HG02840 (cell line): ENCODE results near the gene SH3BP2.

Experiments used
- ATAC-seq: cut with Tn5 transposase; IDR thresholded peaks from one replicate; pipeline ENCODE4 v1.9.1; 2021; ENCODE audit warnings: mild to moderate bottlenecking, moderate library complexity, moderate number of reproducible peaks; ENCODE audit not compliant: unreplicated experiment, low FRiP score

The SH3BP2 gene

DNA sequence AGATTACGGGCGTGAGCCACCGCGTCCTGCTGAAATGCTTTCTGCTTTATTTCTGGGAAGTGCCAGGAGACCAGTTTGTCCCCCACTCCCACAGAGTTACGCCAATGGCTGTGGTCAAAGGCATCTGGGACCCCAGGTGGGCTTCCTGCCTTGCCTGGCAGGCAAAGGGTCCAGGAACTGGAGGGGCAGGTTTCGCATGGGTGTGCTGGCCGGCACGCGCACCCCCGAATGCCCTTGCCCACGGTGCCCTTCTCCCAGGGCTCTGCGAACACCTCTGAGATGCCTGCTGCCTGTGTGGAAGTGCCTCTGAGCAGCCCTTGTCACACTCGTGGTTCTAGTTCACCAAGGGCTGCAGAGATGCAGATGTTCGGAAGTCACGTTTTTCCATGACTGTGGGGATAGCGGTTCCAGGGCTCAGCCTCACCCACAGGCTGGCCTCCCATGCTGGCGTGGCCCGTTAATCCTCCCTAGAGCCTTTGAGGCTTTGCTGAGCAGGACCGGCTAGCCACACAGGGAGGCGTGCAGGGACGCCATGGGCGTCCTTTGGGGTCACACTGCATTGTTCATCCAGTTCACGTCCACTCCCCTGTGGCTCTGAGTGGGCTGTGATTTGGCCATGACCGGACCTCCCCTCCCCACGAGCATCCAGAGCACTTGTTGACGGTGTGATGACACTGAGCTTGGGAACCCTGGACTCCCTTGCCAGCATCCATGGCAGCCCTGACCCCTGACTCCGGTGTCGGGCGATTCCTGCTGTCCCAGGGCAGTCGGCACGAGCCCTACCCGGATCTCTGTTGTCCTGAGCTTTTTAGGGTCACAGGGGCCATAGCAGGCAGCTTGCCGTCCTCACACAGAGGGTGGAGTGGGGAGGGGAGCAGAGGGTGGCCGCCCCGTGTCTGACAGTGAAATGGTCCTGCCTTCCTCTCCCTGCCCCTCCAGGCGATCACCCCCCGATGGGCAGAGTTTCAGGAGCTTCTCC, 38.0 kb downstream of the SH3BP2 start:
- ATAC-seq = no peak

GRCh38 chr4:2831611-2832308, 38.9 kb downstream of the SH3BP2 start:
- no peak for ATAC-seq

DNA sequence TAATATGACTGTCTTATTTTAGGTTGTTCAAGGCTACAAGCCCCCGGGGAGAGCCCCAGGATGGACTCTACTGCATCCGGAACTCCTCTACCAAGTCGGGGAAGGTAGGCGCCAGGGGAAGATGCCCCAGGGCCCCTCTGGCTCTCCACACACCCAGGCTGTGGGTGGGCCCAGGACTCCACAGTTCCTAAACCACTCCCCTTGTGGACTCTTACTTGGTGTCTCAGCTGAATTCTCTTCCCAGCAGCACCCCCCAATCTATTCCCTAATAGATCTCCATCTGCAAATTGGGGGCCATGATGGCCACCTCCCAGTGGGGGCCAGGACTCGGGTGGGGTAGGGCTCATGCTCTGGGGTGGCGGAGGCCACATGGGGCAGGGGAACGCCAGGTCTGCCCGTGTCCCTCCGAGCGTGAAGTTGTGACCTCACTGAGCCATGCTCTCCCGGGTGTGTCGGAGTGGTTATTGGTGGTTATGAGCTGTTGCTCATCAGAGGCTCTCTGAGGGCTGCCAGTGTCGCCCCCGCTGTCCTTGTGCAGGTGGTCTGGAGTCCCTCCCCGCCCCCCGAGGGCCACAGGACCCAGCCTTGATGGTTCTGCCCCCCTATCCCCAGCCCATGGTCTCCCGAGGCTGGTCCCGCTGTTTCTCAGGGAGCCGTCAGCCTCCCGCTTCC, 39.6 kb downstream of the SH3BP2 start:
- ATAC-seq = no peak

- no peak for ATAC-seq
Measured at GRCh38 chr4:2832981-2833670, 40.2 kb downstream of the SH3BP2 start.

DNA sequence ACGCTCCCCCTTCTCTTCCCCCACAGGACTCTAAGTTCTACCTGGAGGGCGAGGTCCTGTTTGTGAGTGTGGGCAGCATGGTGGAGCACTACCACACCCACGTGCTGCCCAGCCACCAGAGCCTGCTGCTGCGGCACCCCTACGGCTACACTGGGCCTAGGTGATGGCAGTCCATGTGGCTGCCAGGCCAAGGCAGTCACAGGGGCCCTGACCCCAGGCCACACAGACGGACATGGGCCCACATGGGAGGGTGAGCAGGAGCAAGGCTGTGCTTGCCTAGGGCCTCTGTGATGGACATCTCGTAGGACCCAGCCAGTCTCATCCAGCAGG, 40.8 kb downstream of the SH3BP2 start:
- ATAC-seq = no peak

DNA sequence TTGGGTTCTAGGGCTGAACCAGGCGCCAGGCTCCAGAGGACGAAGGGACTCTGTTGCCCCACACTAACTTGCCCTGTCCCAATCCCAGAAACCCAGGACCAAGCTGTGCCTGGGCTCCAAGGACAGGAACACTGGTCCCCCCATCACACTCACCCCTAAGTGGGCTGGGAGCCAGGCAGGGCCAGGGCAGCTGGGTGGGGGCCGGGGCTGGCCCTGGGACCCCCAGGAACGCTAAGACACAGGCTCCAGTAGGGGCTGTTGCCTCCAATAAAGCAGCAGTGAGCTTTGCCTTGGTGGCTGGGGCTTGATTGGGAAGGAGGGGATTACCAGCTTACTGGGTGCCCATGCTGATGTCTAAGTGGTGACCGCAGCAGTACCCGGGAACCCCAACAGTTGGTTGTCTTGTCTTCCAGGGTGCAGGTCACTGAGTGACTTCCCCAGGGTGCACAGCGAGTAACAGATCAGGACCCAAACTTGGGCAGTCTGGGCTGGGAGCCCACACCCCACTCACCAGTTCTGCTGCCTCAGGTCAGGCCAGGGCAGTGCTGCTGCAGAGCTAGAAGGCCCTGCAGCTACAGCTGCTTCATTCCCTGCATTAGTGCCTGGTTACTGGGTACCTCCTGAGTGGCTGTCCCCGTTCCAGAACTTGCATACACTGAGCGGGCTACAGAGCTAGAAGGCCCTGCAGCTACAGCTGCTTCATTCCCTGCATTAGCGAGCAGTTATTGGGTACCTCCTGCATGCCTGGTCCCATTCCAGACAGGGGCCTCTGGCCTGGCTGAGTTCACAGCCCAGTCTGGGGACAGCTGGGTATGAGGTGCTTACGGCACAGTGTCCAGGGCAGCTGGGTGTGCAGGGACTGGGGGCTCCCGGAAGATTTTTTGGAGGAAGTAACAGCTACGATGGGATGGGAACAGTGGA, 41.4 kb downstream of the SH3BP2 start:
- no peak for ATAC-seq

- ATAC-seq = no peak
Measured at GRCh38 chr4:2835978-2836377, 43.1 kb downstream of the SH3BP2 start.

GRCh38 chr4:2836391-2836859, 43.5 kb downstream of the SH3BP2 start:
- no peak for ATAC-seq

- no peak for ATAC-seq
Measured at GRCh38 chr4:2837110-2837903, 44.4 kb downstream of the SH3BP2 start.

- ATAC-seq = no peak
Measured at GRCh38 chr4:2837904-2838496, 45.1 kb downstream of the SH3BP2 start.

DNA sequence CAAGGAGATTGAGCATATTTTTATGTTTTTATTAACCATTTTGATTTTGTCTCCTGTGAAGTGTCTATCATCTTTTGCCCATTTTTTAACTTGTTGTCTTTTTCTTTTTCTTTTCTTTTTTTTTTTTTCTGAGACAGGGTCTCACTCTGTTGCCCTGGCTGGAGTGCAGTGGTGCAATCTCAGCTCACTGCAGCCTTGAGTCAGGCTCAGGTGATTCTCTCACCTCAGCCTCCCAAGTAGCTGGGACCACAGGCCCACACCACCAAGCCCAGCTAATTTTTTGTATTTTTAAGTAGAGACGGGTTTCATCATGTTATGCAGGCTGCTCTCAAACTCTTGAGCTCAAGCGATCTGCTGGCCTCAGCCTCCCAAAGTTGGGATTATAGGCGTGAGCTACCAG, 46.2 kb downstream of the SH3BP2 start:
- ATAC-seq = no peak

- no peak for ATAC-seq
Measured at GRCh38 chr4:2842687-2843262, 49.9 kb downstream of the SH3BP2 start.

GRCh38 chr4:2843263-2843940, 50.5 kb downstream of the SH3BP2 start, which contains the start of gene ADD1:
Gene ADD1, plus strand, starts transcription at chr4:2843844. Its CDS starts 32,072 bp downstream, at chr4:2875916.
- peak; percentile 75 for ATAC-seq

- peak; percentile 23 for ATAC-seq
Measured at GRCh38 chr4:2843941-2844584, 51.2 kb downstream of the SH3BP2 start.

DNA sequence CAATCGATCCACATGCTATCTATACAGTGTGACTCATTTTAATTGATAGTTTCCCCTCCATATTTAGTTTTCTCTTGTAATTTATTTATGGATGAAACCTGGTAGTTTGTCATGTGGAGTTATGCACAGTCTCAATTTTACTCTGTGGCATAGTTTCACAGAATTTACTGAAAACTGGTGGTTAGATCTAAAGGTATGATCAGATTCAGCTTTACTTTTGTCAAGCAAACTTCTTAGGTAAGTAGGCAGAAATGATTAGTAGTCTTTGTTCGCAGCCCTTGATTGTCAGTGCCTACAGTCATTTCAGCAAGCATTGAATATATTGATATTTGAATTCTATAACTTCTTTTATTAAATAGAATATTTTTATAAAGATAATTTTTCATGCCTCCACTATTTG, 53.3 kb downstream of the SH3BP2 start:
- no peak for ATAC-seq

DNA sequence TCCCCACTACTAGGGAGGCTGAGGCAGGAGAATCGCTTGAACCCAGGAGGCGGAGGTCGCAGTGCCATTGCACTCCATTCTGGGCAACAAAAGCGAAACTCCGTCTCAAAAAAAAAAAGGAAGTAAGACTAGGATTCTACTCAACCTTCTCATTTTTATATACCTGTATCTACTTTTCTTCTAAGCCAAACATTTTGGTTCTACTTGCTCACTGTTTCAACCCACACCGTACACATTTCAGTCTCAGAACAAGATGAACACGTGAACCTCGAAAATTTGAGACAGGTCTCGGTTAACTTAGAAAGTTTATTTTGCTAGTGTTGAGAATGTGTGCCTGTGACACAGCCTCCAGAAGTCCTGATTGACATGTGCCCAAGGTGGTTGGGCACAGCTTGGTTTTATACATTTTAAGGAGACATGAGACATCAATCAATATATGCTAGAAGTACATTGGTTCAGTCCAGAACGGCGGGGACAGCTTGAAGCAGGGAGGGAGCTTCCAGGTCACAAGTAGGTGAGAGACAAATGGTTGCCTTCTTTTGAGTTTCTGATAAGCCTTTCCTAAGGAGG, 54.5 kb downstream of the SH3BP2 start:
- ATAC-seq = no peak
